ENCODE measurements around the gene FDXR.

DNA sequence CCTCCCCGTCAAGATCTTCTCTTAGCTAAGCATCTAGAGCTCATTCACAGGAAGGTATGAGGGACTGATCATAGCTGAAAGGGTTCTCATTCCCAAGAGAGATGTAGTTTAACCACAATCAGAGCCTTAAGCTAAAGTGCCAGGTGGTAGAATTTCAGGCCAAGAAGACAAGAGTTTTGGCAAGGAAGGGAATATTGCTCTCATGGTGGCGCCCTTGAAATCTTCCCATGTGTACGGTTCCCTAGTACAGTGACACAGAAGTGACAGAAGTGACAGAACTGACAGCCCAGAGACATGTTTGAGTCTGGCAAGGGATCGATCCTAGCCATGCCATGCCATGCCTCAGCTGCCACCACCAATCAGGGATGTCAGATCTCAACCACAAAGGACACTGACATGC is 15.6 kb downstream of the FDXR start:
- TF ChIP-seq POLR2A (IDR thresholded peaks at IDR 0.05), result no peak
- TF ChIP-seq, protein P1, sequence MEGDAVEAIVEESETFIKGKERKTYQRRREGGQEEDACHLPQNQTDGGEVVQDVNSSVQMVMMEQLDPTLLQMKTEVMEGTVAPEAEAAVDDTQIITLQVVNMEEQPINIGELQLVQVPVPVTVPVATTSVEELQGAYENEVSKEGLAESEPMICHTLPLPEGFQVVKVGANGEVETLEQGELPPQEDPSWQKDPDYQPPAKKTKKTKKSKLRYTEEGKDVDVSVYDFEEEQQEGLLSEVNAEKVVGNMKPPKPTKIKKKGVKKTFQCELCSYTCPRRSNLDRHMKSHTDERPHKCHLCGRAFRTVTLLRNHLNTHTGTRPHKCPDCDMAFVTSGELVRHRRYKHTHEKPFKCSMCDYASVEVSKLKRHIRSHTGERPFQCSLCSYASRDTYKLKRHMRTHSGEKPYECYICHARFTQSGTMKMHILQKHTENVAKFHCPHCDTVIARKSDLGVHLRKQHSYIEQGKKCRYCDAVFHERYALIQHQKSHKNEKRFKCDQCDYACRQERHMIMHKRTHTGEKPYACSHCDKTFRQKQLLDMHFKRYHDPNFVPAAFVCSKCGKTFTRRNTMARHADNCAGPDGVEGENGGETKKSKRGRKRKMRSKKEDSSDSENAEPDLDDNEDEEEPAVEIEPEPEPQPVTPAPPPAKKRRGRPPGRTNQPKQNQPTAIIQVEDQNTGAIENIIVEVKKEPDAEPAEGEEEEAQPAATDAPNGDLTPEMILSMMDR (IDR thresholded peaks at IDR 0.05 in 4 of 5, conservative IDR thresholded peaks at IDR 0.05 in 1 of 5), result no peak

All from gastrocnemius medialis (tissue), 4 donors.